Measurements from ENCODE around the gene NCOA3. TPM values are rescaled to one million over a fixed set of nuclear protein-coding genes. Genes with fewer than 3 reads are reported as not detected.

Gene NCOA3
- total RNA-seq, 2 donors from 2014 or later: 76.0 to 113 TPM

GRCh38 chr20:47669152-47669425, 167.4 kb downstream of the NCOA3 start:
- H3K4me3 Mint-ChIP-seq: no peak overlapping the region
- H3K4me1 Mint-ChIP-seq (ENCODE audit: low read depth): no peaks in the 10 kb centered on the region
- H3K27me3 Mint-ChIP-seq (ENCODE audit: low read depth): no peaks in the 10 kb centered on the region
- no peak for ATAC-seq (replicated peaks in 1 of 2)
- H3K36me3 Mint-ChIP-seq (ENCODE audit: insufficient read depth in 2 of 2): no peaks in the 10 kb centered on the region
- no peak overlapping the region for H3K27ac Mint-ChIP-seq
- no peaks in the 10 kb centered on the region for H3K9me3 Mint-ChIP-seq
- no peak for DNase-seq

DNA sequence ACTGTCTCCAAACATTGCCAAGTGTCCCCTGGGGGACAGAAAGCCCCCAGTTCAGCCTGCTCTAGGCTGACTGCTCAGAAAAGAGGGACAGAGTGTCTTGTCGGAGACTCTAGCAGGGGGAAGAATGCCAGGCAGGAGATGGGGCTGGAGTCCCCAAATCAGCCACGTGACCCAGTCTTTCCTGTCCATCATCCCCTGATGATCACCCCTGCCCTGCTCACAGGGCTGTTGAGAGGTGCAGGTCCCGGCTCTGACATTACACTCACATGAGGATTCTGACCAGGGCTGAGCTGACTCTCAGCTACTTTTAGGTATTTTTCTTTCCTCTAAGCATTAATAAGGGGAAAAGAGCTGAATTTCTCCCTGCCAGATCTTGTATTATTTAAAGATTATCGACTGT, 167.8 kb downstream of the NCOA3 start:
- Mint-ChIP-seq H3K27me3 (ENCODE audit: low read depth) (no peaks in the 10 kb centered on the region), H3K9me3 (no peaks in the 10 kb centered on the region), H3K27ac (peak overlapping the region; percentile 44), H3K4me1 (ENCODE audit: low read depth) (no peaks in the 10 kb centered on the region), H3K36me3 (ENCODE audit: insufficient read depth in 2 of 2) (no peaks in the 10 kb centered on the region), H3K4me3 (no peak overlapping the region)
- DNase-seq: no peak
- ATAC-seq (replicated peaks in 1 of 2): no peak

DNA sequence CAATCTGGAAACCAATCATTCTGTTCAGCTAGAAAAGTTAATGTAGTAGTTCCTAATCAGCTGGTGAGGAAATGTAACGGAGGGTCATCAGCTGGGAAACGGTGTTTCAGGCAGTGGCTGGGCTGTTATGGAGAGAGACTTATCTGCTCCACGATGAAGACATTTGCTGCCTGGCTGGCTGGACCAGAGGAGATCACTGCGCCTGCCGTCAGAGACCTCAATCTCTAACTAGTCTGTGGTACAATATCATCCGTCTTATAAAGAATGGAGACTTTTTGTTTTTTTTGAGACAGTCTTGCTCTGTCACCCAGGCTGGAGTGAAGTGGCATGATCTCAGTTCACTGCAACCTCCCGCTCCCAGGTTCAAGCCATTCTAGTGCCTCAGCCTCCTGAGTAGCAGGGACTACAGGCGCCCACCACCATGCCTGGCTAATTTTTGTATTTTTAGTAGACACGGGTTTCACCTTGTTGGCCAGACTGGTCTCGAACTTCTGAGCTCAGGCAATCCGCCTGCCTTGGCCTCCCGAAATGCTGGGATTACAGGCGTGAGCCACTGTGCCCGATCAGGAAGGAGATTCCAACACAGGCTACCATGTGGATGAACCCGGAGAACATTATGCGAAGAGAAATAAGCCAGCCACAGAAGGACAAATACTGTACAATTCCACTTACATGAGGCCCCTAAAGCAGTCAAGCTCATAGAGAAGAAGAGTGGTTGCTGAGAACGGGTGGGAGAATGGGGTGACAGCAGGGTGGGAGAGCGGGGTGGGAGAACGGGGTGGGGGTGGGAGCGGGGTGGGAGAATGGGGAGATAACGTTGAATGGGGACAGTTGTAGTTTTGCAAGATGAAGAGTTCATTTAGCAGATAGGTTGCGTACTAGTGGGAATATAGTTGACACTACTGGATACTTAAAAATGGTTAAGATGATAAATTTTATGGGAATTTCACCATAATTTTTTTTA, 168.5 kb downstream of the NCOA3 start:
- no peak for ATAC-seq (replicated peaks in 1 of 2)
- no peak for DNase-seq
- Mint-ChIP-seq H3K4me3 (no peak overlapping the region), H3K4me1 (ENCODE audit: low read depth) (no peaks in the 10 kb centered on the region), H3K27ac (peak overlapping the region; percentile 44), H3K36me3 (ENCODE audit: insufficient read depth in 2 of 2) (no peaks in the 10 kb centered on the region), H3K27me3 (ENCODE audit: low read depth) (no peaks in the 10 kb centered on the region), H3K9me3 (no peaks in the 10 kb centered on the region)

DNA sequence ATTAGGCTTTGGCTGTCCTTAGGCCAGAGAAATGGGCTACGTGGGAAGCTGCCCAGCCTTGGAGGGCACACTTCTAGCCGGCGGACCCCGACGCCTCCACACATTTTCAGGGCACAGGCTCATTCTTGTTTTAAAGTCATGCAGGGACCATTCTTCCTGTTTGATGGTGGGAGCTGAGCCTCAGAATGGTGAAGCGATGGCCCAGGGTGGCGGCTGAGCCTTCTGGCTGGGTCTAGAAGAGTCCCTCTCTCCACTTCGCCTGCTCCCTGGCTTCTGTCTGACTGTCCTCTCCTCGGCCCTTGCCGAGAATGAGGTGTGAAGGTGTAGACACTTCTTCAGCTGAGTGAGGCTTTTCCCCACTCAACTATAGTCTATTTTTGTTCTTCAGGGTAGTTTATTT, 169.2 kb downstream of the NCOA3 start:
- no peaks in the 10 kb centered on the region for H3K4me1 Mint-ChIP-seq (ENCODE audit: low read depth)
- DNase-seq: no peak
- no peaks in the 10 kb centered on the region for H3K9me3 Mint-ChIP-seq
- no peaks in the 10 kb centered on the region for H3K36me3 Mint-ChIP-seq (ENCODE audit: insufficient read depth in 2 of 2)
- H3K4me3 Mint-ChIP-seq: no peak overlapping the region
- no peak for ATAC-seq (replicated peaks in 1 of 2)
- no peak overlapping the region for H3K27ac Mint-ChIP-seq
- H3K27me3 Mint-ChIP-seq (ENCODE audit: low read depth): no peaks in the 10 kb centered on the region

DNA sequence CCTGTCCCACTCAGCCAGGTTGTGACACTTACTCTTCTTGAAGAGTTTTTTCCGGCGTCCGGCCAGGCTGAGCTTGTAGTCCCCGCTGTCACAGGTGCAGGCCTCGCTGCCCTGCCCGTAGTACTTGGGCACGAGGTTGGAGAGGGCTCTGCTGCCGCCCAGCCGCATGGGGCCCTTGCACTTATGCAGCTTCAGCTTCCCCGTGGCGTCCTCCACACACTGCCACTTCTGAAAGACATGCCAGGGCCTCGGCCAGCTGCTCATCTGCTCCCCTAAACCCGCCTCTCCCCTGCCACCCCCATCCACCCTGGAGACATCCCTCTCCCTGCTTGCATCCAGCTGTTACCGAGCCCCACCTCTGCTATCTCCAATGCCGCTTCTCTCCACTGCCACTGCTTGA, 170.5 kb downstream of the NCOA3 start:
- DNase-seq (no peak), ATAC-seq (replicated peaks in 1 of 2) (no peak)
- no peaks in the 10 kb centered on the region for H3K27me3 Mint-ChIP-seq (ENCODE audit: low read depth)
- H3K9me3 Mint-ChIP-seq: no peaks in the 10 kb centered on the region
- no peak overlapping the region for H3K4me3 Mint-ChIP-seq
- H3K36me3 Mint-ChIP-seq (ENCODE audit: insufficient read depth in 2 of 2): no peaks in the 10 kb centered on the region
- H3K27ac Mint-ChIP-seq: no peak overlapping the region
- no peaks in the 10 kb centered on the region for H3K4me1 Mint-ChIP-seq (ENCODE audit: low read depth)

DNA sequence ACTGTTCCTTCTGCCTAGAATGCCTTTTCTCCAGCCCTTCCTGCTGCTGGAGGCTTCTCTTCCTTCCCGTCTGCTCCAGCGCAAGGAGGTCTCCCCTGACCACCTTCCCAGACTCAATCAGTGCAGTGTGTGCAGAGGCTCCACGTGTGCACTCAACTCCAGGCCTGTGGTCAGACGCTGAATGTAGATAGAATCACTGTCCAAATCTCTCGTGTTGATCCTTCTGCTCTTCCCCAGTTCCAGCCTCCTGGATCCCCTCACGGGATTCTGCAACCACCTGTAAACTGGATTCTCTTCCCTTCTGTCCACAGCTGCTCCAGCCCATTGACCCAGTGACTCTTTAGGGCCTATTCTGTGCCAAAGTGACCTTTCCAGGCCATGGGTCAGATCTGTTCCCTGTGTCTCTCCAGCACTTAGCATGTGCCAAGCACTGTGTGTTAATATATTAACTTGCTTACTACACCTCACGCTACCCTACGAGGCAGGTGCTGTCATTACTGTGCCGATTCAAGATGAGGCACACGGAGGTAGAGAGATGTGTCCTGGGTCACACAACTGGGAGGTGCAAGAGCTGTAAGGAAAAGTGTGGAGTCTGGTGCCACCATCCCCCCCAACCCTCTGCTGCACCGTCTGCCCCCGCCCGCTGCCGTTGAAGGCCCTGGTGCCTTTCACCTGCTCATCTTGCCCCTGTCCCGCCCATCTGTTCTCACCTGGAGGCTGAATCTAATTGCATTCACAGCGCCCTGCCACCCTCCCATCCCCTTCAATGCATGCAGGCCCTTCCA, 171.4 kb downstream of the NCOA3 start:
- ATAC-seq (replicated peaks in 1 of 2) (no peak), DNase-seq (no peak)
- no peaks in the 10 kb centered on the region for H3K9me3 Mint-ChIP-seq

GRCh38 chr20:47673671-47673955, 171.9 kb downstream of the NCOA3 start:
- ATAC-seq (replicated peaks in 1 of 2): no peak
- no peaks in the 10 kb centered on the region for H3K9me3 Mint-ChIP-seq
- no peak overlapping the region for H3K27ac Mint-ChIP-seq
- H3K4me1 Mint-ChIP-seq (ENCODE audit: low read depth): no peaks in the 10 kb centered on the region
- no peak overlapping the region for H3K4me3 Mint-ChIP-seq
- no peak for DNase-seq
- no peaks in the 10 kb centered on the region for H3K27me3 Mint-ChIP-seq (ENCODE audit: low read depth)
- H3K36me3 Mint-ChIP-seq (ENCODE audit: insufficient read depth in 2 of 2): no peaks in the 10 kb centered on the region

More for the DNA sequence above, 171.4 kb downstream of the NCOA3 start:
- Mint-ChIP-seq H3K36me3 (ENCODE audit: insufficient read depth in 2 of 2) (no peaks in the 10 kb centered on the region), H3K4me3 (no peak overlapping the region), H3K4me1 (ENCODE audit: low read depth) (no peaks in the 10 kb centered on the region), H3K27ac (peak overlapping the region; percentile 24), H3K27me3 (ENCODE audit: low read depth) (no peaks in the 10 kb centered on the region)

GRCh38 chr20:47674145-47674544, 172.5 kb downstream of the NCOA3 start:
- Mint-ChIP-seq H3K9me3 (no peaks in the 10 kb centered on the region), H3K27ac (peak overlapping the region; percentile 28), H3K4me3 (no peak overlapping the region), H3K4me1 (ENCODE audit: low read depth) (no peaks in the 10 kb centered on the region), H3K36me3 (ENCODE audit: insufficient read depth in 2 of 2) (no peaks in the 10 kb centered on the region), H3K27me3 (ENCODE audit: low read depth) (no peaks in the 10 kb centered on the region)
- ATAC-seq (replicated peaks in 1 of 2): no peak
- DNase-seq: no peak

DNA sequence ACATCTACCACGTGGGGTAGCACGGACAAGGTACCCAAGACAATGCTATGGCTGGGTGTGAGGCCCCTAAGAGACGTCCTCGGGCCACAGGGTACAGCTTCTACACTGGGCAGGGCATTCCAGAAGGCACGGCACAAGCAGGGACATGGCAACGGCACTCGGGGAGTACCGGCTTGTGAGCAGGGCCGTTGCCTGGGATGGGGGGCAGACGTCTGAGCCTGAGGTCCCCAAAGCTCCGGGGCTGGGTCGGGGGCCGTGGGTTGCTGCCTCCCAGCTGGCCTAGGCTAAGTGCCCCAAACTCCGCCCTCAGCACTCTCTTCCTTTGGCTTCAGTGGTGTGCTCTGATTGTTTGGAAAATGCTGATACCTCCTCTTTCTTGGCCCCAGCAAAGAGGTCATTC, 173.0 kb downstream of the NCOA3 start:
- ATAC-seq (replicated peaks in 1 of 2): no peak
- DNase-seq: no peak
- Mint-ChIP-seq H3K27ac (no peak overlapping the region), H3K4me3 (no peak overlapping the region), H3K36me3 (ENCODE audit: insufficient read depth in 2 of 2) (no peaks in the 10 kb centered on the region), H3K4me1 (ENCODE audit: low read depth) (no peaks in the 10 kb centered on the region), H3K9me3 (no peaks in the 10 kb centered on the region), H3K27me3 (ENCODE audit: low read depth) (no peaks in the 10 kb centered on the region)

DNA sequence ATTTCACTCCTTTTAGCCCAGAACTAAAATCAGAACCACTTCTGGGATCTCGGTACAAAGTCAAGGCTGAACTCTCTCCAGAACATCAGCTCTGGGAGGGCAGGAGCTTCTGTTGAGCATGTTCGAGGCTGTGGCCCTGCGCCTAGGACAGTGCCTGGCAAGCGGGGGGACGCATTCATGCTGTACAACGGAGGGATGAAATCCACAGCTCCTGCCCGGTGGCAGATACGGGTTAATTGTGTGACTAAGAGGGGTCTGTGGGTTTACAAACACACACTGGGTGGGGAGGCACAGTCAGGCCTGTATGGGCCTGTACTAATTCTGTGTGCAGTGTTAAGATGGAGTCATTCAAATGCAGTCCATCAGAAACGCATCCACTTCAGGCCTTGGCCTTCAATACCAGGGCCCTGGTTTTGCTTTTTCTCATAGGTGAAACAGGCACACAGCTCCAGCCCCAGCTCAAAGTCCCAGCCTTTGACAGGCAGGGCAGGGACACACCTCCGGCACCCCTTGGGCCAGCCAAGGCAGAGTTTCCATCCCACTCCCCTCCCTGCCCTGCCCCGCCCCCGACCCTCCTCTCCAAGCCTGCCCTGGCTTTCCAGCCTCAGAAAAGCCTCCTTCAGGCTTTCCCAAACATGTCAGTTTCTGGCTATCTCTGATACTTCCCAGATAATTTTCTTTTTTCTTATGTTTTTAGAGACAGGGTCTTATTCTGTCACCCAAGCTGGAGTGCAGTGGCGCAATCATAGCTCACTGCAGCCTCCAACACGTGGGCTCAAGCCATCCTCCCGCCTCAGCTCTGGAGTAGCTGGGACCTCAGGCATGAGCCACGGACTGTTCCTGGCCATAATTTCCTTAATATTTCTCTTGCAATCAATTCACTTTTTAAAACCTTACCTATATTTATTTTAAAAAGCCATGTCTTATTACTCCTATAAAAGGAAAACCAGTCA, 173.8 kb downstream of the NCOA3 start:
- no peak for ATAC-seq (replicated peaks in 1 of 2)
- no peaks in the 10 kb centered on the region for H3K27me3 Mint-ChIP-seq (ENCODE audit: low read depth)
- H3K27ac Mint-ChIP-seq: peak overlapping the region; percentile 38
- H3K36me3 Mint-ChIP-seq (ENCODE audit: insufficient read depth in 2 of 2): no peaks in the 10 kb centered on the region
- H3K4me3 Mint-ChIP-seq: no peak overlapping the region
- H3K9me3 Mint-ChIP-seq: no peaks in the 10 kb centered on the region
- no peak for DNase-seq
- no peaks in the 10 kb centered on the region for H3K4me1 Mint-ChIP-seq (ENCODE audit: low read depth)

GRCh38 chr20:47676219-47676721, 174.6 kb downstream of the NCOA3 start:
- Mint-ChIP-seq H3K36me3 (ENCODE audit: insufficient read depth in 2 of 2) (no peaks in the 10 kb centered on the region), H3K4me1 (ENCODE audit: low read depth) (no peaks in the 10 kb centered on the region), H3K9me3 (no peaks in the 10 kb centered on the region), H3K27me3 (ENCODE audit: low read depth) (no peaks in the 10 kb centered on the region), H3K4me3 (no peak overlapping the region), H3K27ac (no peak overlapping the region)
- no peak for DNase-seq
- no peak for ATAC-seq (replicated peaks in 1 of 2)

GRCh38 chr20:47676912-47677634, 175.4 kb downstream of the NCOA3 start:
- ATAC-seq (replicated peaks in 1 of 2) (no peak), DNase-seq (no peak)
- no peaks in the 10 kb centered on the region for H3K36me3 Mint-ChIP-seq (ENCODE audit: insufficient read depth in 2 of 2)
- H3K27ac Mint-ChIP-seq: no peak overlapping the region
- no peak overlapping the region for H3K4me3 Mint-ChIP-seq
- H3K4me1 Mint-ChIP-seq (ENCODE audit: low read depth): no peaks in the 10 kb centered on the region
- no peaks in the 10 kb centered on the region for H3K27me3 Mint-ChIP-seq (ENCODE audit: low read depth)
- no peaks in the 10 kb centered on the region for H3K9me3 Mint-ChIP-seq
